SK-N-SH (cell line): ENCODE measurements around the gene SV2B.

Experiments used
- CTCF ChIP-seq: fragments of 200-600 bp; sonication (generic); IDR thresholded peaks from 2 replicates; pipeline ENCODE4 v1.6.1; 2017; ENCODE audit warnings: antibody characterized with exemption, mild to moderate bottlenecking, moderate library complexity
- ELF1 ChIP-seq: IDR thresholded peaks from 2 replicates; pipeline ENCODE4 v1.4.0; 2012
- EZH2phosphoT487 ChIP-seq: fragments of 200-600 bp; sonication (generic); IDR thresholded peaks from 2 replicates; pipeline ENCODE4 v1.6.1; 2017; ENCODE audit warnings: low read depth, mixed run types, mild to moderate bottlenecking, antibody characterized with exemption, moderate library complexity, borderline replicate concordance
- FOSL2 ChIP-seq: IDR thresholded peaks from 2 replicates; pipeline ENCODE4 v1.4.0; 2012; ENCODE audit warnings: low read depth, mild to moderate bottlenecking, moderate library complexity, borderline replicate concordance
- GABPA ChIP-seq: IDR thresholded peaks from 2 replicates; pipeline ENCODE4 v1.4.0; 2012; ENCODE audit warnings: low read depth, mild to moderate bottlenecking
- RAD21 ChIP-seq: IDR thresholded peaks from 2 replicates; pipeline ENCODE4 v1.6.1; 2012; ENCODE audit warnings: mild to moderate bottlenecking, low read length
- RFX5 ChIP-seq: IDR thresholded peaks from 2 replicates; pipeline ENCODE4 v1.6.1; 2012; ENCODE audit warnings: mild to moderate bottlenecking, improper control_type of control experiment, low read length
- TF ChIP-seq, protein P1 (sequence below): IDR thresholded peaks from 2 replicates; pipeline ENCODE4 v1.6.1; 2012; ENCODE audit warnings: mild to moderate bottlenecking, low read depth, low read length, moderate library complexity
- TF ChIP-seq, protein P2 (sequence below): IDR thresholded peaks from 2 replicates; pipeline ENCODE4; 2012
- TF ChIP-seq, protein P3 (sequence below): fragments of 150-350 bp; IDR thresholded peaks from 2 replicates; pipeline ENCODE4 v1.6.1; 2017; ENCODE audit warnings: antibody characterized with exemption, low read length, low read depth, borderline replicate concordance

- no peak for TF ChIP-seq CTCF
- TF ChIP-seq, protein P1, sequence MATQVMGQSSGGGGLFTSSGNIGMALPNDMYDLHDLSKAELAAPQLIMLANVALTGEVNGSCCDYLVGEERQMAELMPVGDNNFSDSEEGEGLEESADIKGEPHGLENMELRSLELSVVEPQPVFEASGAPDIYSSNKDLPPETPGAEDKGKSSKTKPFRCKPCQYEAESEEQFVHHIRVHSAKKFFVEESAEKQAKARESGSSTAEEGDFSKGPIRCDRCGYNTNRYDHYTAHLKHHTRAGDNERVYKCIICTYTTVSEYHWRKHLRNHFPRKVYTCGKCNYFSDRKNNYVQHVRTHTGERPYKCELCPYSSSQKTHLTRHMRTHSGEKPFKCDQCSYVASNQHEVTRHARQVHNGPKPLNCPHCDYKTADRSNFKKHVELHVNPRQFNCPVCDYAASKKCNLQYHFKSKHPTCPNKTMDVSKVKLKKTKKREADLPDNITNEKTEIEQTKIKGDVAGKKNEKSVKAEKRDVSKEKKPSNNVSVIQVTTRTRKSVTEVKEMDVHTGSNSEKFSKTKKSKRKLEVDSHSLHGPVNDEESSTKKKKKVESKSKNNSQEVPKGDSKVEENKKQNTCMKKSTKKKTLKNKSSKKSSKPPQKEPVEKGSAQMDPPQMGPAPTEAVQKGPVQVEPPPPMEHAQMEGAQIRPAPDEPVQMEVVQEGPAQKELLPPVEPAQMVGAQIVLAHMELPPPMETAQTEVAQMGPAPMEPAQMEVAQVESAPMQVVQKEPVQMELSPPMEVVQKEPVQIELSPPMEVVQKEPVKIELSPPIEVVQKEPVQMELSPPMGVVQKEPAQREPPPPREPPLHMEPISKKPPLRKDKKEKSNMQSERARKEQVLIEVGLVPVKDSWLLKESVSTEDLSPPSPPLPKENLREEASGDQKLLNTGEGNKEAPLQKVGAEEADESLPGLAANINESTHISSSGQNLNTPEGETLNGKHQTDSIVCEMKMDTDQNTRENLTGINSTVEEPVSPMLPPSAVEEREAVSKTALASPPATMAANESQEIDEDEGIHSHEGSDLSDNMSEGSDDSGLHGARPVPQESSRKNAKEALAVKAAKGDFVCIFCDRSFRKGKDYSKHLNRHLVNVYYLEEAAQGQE, result no peak
- no peak for TF ChIP-seq RAD21
- TF ChIP-seq GABPA, result no peak
- no peak for TF ChIP-seq ELF1
- TF ChIP-seq RFX5, result no peak
- TF ChIP-seq, protein P2, sequence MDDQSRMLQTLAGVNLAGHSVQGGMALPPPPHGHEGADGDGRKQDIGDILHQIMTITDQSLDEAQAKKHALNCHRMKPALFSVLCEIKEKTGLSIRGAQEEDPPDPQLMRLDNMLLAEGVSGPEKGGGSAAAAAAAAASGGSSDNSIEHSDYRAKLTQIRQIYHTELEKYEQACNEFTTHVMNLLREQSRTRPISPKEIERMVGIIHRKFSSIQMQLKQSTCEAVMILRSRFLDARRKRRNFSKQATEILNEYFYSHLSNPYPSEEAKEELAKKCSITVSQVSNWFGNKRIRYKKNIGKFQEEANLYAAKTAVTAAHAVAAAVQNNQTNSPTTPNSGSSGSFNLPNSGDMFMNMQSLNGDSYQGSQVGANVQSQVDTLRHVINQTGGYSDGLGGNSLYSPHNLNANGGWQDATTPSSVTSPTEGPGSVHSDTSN, result no peak
- no peak for TF ChIP-seq FOSL2
- TF ChIP-seq, protein P3, sequence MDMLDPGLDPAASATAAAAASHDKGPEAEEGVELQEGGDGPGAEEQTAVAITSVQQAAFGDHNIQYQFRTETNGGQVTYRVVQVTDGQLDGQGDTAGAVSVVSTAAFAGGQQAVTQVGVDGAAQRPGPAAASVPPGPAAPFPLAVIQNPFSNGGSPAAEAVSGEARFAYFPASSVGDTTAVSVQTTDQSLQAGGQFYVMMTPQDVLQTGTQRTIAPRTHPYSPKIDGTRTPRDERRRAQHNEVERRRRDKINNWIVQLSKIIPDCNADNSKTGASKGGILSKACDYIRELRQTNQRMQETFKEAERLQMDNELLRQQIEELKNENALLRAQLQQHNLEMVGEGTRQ, result no peak
- TF ChIP-seq EZH2phosphoT487, result no peak
Measured at GRCh38 chr15:91270747-91271146, 170.7 kb downstream of the SV2B start.
